NCI-H82 (cell line): Measurements from ENCODE around the gene CNN2.

Experiments
- DNase-seq: peaks from one replicate; lab custom pipeline; 2025; lab: John Stamatoyannopoulos, UW

Gene CNN2

DNA sequence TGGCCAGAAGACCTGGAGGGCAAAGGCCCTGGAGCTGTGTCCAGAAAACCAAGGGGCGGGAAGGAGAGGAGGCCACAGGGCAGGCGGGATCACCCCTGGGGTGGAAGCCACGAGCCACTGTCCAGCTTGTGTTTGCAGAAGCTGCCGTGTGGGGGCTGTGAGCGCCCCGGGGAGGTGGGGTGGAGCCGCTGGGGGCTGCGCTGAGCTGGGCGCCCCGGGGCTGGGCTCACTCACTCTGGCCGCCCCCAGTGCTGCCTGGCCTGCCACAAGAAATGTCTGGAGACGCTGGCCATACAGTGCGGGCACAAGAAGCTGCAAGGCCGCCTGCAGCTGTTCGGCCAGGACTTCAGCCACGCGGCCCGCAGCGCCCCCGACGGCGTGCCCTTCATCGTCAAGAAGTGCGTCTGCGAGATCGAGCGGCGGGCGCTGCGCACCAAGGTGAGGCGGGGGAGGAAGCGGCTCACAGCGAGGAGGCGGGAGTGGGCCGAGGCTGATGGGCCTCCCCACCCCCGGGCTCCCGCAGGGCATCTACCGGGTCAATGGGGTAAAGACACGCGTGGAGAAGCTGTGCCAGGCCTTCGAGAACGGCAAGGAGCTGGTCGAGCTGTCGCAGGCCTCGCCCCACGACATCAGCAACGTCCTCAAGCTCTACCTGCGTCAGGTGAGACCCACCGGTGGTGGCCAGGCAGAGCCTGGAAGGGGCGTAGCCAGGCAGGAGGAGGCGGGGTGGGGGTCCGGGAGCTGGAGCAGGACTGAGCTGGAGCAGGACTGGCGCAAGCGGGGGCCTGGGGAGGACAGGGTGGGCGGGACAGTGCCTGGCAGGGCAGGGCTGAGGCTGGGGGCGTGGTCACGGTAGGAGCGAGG lies 55.1 kb downstream of the CNN2 start:
- peak; percentile 50 for DNase-seq

DNA sequence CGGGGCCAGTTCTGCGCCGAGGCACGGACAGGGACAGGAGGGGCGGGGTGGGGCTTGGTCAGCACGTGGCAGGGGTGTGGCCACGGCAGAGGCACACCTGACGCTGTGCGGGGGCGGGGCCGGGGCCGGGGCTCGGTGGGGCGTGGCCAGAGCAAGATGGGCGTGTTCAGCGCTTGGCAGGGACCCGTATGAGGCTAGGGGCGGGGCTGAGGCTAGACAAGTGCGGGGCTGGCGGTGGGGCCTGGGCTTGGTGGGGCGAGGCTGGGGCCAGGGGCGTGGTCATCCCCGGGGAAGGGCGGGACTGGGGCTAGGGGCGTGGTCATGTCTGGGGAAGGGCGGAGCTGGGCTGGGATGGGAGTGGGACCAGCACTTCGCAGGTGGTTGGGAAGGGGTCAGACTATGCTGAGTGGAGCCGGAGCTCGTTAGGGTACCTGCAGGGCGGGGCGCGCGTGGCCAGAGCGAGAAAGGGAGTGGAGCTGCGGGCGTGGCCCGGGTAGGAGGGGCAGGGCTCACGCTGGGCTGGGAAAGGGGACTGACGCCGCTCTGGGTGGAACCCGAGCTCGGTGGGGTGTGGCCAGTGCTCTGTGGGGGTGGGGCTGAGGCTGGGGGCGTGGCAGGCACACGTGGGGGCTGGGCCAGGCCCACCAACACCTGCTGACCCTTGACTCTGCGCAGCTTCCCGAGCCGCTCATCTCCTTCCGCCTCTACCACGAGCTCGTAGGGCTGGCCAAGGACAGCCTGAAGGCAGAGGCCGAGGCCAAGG lies 55.9 kb downstream of the CNN2 start:
- DNase-seq = peak; percentile 94

DNA sequence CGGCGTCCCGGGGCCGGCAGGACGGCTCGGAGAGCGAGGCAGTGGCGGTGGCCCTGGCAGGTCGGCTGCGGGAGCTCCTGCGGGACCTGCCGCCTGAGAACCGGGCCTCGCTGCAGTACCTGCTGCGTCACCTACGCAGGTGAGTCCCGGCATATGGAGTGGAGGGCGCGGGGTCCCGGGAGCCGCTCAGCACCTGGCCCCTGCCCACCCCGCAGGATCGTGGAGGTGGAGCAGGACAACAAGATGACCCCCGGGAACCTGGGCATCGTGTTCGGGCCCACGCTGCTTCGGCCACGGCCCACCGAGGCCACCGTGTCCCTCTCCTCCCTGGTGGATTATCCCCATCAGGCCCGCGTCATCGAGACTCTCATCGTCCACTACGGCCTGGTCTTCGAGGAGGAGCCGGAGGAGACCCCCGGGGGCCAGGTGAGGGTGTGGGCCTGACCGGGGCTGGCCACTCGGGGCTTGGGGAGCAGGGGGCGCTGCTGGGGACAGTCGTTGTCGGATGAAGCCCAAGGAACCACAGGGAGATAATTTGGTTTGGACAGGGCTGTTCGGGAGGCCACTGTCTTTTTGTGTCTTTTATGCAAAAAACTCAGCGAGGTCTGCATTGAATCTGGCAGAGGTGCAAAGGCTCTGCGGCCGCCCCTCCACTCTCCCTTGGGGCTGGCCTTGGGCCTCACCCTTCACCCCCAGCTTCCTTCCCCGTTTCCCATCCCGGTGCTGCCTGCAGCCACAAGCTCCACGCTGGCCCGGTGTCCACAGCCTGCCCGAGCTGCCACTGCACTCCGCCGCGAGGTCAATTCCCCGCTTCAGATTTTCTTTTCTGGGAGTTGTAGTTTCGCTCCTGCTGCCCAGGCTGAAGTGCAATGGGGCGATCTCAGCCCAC lies 56.8 kb downstream of the CNN2 start:
- DNase-seq = no peak

DNA sequence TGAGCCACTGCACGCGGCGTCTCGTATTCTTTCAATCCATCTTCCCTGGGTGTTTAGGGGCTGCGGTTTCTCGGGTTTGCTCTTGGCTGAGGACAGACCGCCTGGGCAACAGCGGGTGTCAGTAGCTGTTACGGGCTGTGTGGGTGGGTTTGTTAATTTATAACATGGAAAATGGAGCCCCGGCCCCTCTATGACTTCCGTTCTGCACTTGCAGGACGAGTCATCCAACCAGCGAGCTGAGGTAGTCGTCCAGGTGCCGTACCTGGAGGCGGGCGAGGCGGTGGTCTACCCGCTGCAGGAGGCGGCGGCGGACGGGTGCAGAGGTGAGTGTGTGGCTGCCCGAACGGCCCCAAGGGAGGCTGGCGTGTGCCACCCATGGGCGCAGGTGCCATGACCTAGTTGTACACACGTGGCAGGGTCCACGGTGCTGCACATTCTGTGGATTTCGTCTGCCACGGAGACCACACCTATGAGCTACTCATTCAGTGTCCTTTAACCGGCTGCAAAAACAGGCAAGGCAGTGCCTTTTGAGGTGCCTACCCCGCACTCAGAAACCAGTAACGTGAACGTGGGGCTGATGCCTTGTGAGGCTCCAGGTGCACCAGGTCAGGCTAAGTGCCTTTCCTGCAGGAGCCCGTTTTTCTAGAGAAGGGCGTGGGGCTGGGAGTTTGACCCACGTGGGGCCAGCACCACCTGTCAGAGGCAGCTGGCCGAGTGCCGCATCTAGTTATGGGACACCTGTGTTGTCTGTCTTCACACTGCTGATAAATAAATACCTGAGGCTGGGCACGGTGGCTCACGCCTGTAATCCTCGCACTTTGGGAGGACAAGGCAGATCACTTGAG lies 57.8 kb downstream of the CNN2 start:
- DNase-seq = no peak

DNA sequence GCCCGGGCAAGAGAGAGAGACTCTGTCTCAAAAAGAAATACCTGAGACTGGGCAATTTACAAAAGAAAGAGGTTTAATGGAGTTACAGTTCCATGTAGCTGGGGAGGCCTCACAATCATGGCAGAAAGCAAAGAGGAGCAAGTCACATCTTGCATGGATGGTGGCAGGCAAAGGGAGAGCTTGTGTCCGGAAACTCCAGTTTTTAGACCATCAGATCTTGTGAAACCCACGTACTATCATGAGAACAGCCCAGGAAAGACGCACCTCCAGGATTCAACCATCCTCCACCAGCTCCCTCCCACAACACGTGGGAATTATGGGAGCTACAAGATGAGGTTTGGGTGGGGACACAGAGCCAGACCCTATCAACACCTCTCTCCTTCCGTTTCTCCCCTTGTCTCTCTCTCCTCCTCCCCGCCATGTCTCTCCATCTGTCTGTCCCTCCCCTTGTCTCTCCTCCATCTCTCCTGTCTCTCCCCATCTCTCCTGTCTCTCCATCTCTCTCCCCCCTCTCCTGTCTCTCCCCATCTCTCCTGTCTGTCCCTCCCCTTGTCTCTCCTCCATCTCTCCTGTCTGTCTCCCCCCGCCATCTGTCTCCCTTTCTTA lies 58.7 kb downstream of the CNN2 start:
- DNase-seq = peak; percentile 47

DNA sequence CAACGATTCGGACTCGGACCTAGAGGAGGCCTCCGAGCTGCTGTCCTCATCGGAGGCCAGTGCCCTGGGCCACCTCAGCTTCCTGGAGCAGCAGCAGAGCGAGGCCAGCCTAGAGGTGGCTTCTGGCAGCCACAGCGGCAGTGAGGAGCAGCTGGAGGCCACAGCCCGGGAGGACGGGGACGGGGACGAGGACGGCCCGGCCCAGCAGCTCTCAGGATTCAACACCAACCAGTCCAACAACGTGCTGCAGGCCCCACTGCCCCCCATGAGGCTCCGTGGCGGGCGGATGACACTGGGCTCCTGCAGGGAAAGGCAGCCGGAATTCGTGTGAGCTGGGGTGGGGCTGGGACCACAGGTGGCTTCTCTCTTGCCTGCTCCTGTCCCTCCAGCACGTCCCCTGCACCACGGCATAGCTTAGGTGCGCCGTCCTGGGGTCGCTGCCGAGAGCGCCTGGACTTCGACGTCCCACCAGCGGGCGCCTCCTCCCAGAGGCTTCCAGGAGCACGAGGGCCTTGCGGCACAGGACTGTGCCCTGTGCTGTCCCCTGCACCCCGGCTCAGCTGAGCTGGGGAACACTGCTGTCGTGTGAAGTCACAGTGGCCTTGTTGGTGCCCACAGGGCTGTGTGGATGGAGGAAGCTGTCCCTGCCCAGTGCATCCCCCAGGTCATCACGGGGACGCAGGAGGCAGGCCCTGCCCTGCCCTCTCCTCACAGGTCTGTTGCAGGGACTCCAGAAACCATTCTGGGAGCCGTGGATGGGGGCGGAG lies 59.5 kb downstream of the CNN2 start:
- peak; percentile 43 for DNase-seq

DNA sequence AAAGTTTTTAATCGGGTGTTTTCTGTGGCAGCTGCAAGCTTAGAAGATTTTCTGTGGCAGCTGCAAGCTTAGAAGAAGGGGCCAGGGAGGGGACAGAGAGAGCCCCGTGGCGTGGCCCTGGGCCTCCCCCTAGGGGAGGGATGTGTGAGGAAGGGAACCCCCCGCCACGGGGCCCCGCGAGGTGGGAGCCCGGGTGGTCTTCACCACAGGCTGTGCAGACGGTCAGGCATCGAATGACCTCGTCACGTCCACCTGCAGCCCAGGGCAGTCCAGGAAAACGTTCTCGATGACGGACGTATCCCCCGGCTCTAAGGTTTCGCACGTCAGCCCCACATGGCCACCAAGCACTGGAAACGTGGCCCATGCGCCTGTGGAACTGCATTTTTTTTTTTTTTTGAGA lies 60.2 kb downstream of the CNN2 start:
- no peak for DNase-seq

DNA sequence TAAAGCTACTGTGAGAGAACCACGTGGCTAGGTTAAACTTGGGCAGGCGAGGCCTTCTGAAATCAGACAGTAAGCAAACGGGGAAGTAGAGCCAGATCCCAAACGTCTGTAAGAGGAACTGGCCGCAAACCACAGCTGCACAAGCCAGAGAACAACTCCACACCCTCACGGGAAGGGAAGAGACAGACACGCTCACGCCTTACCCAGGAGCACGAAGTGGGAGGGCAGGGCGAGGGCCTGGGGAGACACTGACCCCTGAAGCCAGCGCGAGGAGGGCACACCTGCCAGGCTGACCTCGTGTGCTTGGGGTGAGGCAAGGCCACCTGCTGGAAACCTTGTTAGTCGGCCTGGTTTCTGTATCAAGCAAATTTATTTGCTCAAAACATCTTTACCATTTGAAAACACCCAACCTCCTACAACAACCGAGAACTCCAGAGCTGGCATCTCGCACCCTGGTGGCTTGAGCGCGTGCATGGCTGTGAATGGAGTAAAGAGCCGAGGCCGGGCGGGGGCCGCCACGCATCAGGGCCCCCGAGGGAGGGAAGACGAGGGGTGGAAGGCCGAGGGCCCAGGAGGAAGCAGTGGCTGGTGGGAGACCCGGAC lies 61.5 kb downstream of the CNN2 start:
- no peak for DNase-seq

DNA sequence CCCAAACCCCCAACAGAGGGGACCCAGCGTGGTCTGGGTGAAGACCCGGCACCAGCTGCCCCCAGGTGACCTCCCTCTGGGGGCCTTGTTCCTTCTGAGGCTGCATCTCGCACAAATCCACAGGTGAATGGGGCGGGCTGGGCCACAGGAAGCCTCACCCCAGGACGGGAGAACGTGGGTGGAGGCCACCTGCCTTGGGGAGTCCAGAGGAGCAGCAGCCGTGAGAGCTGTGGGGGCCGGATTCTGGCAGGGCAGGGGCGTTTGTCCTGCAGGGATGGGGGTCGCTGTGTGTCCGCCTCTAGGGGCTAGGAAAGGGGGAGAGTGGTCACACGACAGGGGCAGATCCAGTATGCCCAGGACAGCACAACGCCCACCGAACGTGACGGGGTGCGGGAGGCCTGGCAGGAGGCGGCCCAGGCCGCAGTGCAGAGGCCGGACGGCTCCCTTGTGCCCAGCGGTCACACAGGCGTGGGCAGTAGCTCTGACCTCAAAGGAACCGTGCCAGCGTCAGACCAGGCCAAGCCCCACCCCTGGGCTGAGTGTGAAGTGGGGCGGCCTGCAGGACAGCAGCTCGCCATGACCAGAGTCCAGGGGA lies 62.1 kb downstream of the CNN2 start:
- no peak for DNase-seq
